Uterus (tissue), 4 donors: ENCODE measurements around the gene PTPRD. TPM values are rescaled to one million over a fixed set of nuclear protein-coding genes. Genes with fewer than 3 reads are reported as not detected.

Source experiments
- DNase-seq, 2 donors: peaks; one replicate each; pipeline ENCODE4 v3.0.0-alpha.2; 2019 to 2020
- H3K27ac ChIP-seq, 2 donors: fragments of 200-600 bp; sonication (generic); 1 replicate in 1 of 2; 2 replicates in 1 of 2; pipeline ENCODE4 v1.5.1; 2016 to 2018
- H3K27me3 ChIP-seq, 2 donors: fragments of 200-600 bp; sonication (generic); one replicate each; pipeline ENCODE4 v1.5.1; 2018 to 2019; ENCODE audit warnings: control low read depth in 1 of 2
- H3K36me3 ChIP-seq, 2 donors: fragments of 200-600 bp; sonication (generic); one replicate each; pipeline ENCODE4 v1.5.1; 2019; ENCODE audit warnings: control low read depth in 1 of 2
- H3K4me1 ChIP-seq, 2 donors: fragments of 200-600 bp; sonication (generic); one replicate each; pipeline ENCODE4 v1.5.1; 2018 to 2019; ENCODE audit warnings: control low read depth in 1 of 2
- H3K4me3 ChIP-seq, 2 donors: fragments of 200-600 bp; sonication (generic); 1 replicate in 1 of 2; 2 replicates in 1 of 2; pipeline ENCODE4 v1.5.1; 2018 to 2019; ENCODE audit warnings: mild to moderate bottlenecking in 1 of 2
- H3K9me3 ChIP-seq, 2 donors: fragments of 200-600 bp; sonication (generic); one replicate each; pipeline ENCODE4 v1.5.1; 2019; ENCODE audit warnings: control low read depth in 1 of 2
- POLR2A ChIP-seq, 2 donors: fragments of 450-650 bp; IDR thresholded peaks; one replicate each; pipeline ENCODE4 v1.6.1; 2016; ENCODE audit warnings: antibody characterized with exemption in 2 of 2, mild to moderate bottlenecking in 1 of 2, moderate library complexity in 1 of 2
- intact Hi-C: fragments of 100-400 bp; cut with DNase I; formaldehyde crosslinking; loops from one replicate; pipeline ENCODE4 v1.15.1; 2023; ENCODE audit warnings: low total_unique reads
- total RNA-seq, 4 donors: library from RNA; depleted of rRNA in 3 of 4; stranded (reverse); fragments of >200 nt in 3 of 4; gene quantifications; one replicate each; pipeline versions ENCODE4 v1.1.0 to v1.2.4, GENCODE V29; 2014 to 2023
- TF ChIP-seq, protein P1 (sequence below), 4 experiments: fragments of 200-600 bp in 2 of 4; fragments of 450-650 bp in 2 of 4; sonication (generic) in 2 of 4; IDR thresholded peaks; one replicate each; pipeline ENCODE4 v1.5.1; 2016 to 2019; ENCODE audit warnings: antibody characterized with exemption in 4 of 4, mild to moderate bottlenecking in 2 of 4, moderate library complexity in 1 of 4
- donor health status: DM: yes; HTN: yes; CAD: no.

Gene PTPRD
- total RNA-seq, 4 donors from 2014 or later: 1.2 to 136 (median 26.4) TPM

DNA sequence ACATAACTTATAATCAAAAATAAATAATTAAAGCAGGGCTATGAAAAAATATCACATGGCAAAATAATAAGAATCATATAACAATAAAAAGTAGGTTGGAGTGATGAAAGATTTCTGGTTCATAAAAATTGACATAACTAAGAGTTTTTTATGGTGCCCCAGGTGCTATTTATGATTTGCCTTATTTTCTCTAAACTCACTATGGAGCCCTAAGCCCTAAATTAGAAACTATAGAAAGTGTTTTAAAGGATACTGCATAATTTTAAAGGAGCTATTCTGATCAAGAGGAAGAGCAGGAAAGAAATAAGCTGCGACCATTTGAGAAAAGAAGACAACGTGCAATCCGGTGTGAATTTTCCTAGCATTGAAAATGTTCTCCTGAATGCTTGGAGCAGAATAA, 2178.2 kb downstream of the PTPRD start:
- H3K27me3 ChIP-seq: no peaks in the 10 kb centered on the region
- H3K9me3 ChIP-seq: no peaks in the 10 kb centered on the region
- DNase-seq: no peak
- intact Hi-C loops: no loop called here
- H3K4me1 ChIP-seq: no peaks in the 10 kb centered on the region
- H3K4me3 ChIP-seq: no peak overlapping the region
- TF ChIP-seq POLR2A (IDR thresholded peaks at IDR 0.05): no peak
- TF ChIP-seq, protein P1, sequence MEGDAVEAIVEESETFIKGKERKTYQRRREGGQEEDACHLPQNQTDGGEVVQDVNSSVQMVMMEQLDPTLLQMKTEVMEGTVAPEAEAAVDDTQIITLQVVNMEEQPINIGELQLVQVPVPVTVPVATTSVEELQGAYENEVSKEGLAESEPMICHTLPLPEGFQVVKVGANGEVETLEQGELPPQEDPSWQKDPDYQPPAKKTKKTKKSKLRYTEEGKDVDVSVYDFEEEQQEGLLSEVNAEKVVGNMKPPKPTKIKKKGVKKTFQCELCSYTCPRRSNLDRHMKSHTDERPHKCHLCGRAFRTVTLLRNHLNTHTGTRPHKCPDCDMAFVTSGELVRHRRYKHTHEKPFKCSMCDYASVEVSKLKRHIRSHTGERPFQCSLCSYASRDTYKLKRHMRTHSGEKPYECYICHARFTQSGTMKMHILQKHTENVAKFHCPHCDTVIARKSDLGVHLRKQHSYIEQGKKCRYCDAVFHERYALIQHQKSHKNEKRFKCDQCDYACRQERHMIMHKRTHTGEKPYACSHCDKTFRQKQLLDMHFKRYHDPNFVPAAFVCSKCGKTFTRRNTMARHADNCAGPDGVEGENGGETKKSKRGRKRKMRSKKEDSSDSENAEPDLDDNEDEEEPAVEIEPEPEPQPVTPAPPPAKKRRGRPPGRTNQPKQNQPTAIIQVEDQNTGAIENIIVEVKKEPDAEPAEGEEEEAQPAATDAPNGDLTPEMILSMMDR (IDR thresholded peaks at IDR 0.05): no peak
- H3K27ac ChIP-seq: no peak overlapping the region
- no peaks in the 10 kb centered on the region for H3K36me3 ChIP-seq

DNA sequence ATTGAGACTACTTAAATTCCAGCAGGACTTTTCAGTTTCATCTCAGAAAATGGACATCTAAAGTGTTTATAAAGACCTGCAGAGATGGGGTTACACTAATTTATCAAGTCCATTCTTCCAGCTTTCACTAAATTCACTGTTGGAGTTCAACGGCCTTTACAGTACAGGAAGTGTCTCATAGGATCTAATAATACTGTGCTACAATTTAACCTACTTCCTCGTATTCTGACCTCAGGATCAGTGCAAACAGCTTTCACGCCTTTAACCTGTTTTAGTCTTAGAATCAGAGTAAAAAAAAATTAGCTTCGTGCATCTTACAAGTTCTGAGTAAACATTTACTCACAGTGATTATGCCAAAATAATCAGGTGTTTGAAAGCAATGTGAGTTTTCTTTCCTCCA, 2180.6 kb downstream of the PTPRD start:
- no peak for DNase-seq
- Histone ChIP-seq H3K27me3 (no peaks in the 10 kb centered on the region), H3K27ac (no peak overlapping the region), H3K4me1 (no peaks in the 10 kb centered on the region), H3K9me3 (no peaks in the 10 kb centered on the region), H3K4me3 (no peak overlapping the region), H3K36me3 (no peaks in the 10 kb centered on the region)
- intact Hi-C loops: no loop called here
- TF ChIP-seq POLR2A (IDR thresholded peaks at IDR 0.05): no peak
- TF ChIP-seq, protein P1 (IDR thresholded peaks at IDR 0.05): no peak

DNA sequence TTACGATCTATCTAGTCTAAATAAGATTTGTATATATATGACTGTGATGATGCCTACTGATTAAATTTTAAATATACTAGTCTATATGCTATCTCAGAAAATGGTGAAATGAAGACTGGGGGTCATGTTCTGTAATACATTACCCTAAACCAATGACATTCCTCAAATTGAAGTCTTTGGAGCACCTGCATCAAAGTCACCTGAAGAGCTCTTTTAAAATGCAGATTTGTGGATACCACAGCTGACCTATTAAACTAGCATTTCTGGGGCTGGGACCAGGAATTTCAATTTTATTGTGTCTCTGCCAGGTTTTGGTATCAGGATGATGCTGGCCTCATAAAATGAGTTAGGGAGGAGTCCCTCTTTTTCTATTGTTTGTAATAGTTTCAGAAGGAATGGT, 2181.3 kb downstream of the PTPRD start:
- H3K36me3 ChIP-seq: no peaks in the 10 kb centered on the region
- H3K27ac ChIP-seq: no peak overlapping the region
- TF ChIP-seq, protein P1 (IDR thresholded peaks at IDR 0.05): no peak
- no peak for TF ChIP-seq POLR2A (IDR thresholded peaks at IDR 0.05)
- no peaks in the 10 kb centered on the region for H3K4me1 ChIP-seq
- H3K27me3 ChIP-seq: no peaks in the 10 kb centered on the region
- intact Hi-C loops: no loop called here
- no peaks in the 10 kb centered on the region for H3K9me3 ChIP-seq
- DNase-seq: no peak
- no peak overlapping the region for H3K4me3 ChIP-seq

DNA sequence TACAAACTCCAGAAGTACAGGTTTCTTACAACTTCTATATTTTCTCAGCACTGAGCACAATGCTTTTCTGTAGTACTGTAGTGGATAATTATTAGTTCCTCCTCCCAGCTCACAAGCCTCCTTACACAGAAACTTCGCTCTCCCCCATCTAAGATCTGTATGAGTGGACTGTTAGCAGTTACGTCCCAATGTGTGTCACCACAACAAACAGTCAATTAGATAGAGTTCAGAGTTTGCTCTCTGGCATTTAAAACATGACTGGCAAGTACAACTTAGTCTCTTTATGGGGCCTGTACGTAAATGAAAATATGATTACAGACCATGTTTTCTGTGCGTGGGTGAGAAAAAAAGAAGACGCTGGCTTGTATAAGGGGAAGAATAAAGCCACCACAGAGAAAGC, 2181.9 kb downstream of the PTPRD start:
- DNase-seq: no peak
- Histone ChIP-seq H3K27me3 (no peaks in the 10 kb centered on the region), H3K36me3 (no peaks in the 10 kb centered on the region), H3K4me3 (no peak overlapping the region), H3K4me1 (no peaks in the 10 kb centered on the region), H3K9me3 (no peaks in the 10 kb centered on the region), H3K27ac (no peak overlapping the region)
- intact Hi-C loops: no loop called here
- no peak for TF ChIP-seq POLR2A (IDR thresholded peaks at IDR 0.05)
- TF ChIP-seq, protein P1 (IDR thresholded peaks at IDR 0.05): no peak

DNA sequence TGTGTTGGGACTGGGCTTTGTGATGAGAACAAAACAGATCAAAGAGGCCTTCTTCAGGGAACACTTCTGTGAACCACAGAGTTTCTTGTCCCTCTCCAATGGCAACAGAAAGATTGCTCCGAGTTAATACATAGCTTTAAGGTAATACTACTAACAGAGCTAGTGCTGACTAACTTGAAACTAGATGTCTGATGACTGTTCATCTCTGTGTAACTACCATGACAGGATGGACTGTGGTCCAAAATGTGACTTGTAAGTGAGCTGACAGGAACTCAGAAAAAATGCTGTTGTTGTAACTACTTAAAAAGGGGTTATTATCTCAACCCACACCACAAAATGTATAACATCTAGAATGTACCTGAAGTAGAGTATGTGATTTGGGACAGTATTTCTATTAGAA, 2183.0 kb downstream of the PTPRD start:
- H3K27ac ChIP-seq: no peak overlapping the region
- no peak overlapping the region for H3K4me3 ChIP-seq
- TF ChIP-seq, protein P1 (IDR thresholded peaks at IDR 0.05): no peak
- no peak for TF ChIP-seq POLR2A (IDR thresholded peaks at IDR 0.05)
- DNase-seq: no peak
- no peaks in the 10 kb centered on the region for H3K36me3 ChIP-seq
- no peaks in the 10 kb centered on the region for H3K27me3 ChIP-seq
- intact Hi-C loops: no loop called here
- no peaks in the 10 kb centered on the region for H3K9me3 ChIP-seq
- no peaks in the 10 kb centered on the region for H3K4me1 ChIP-seq
